HCT116 (cell line): ENCODE results near the gene PC. TPM values are rescaled to one million over a fixed set of nuclear protein-coding genes. Genes with fewer than 3 reads are reported as not detected.

ENCODE experiments used
- ATAC-seq: fragments of 200-7000 bp; cut with Tn5 transposase; 2 replicates; pipeline ENCODE4 v1.9.1; 2020; ENCODE audit warnings: mild to moderate bottlenecking, moderate library complexity
- BruUV-seq: library from RNA; stranded (reverse); fragments of 400-500 nt; replicated peaks from 2 replicates; lab custom pipeline; 2021; lab: Mats Ljungman, UMichigan
- CTCF ChIA-PET: fragments of 300-600 bp; sonication (Branson Sonifier 250); formaldehyde crosslinking; loops from one replicate; lab custom pipeline; 2021; ENCODE audit warnings: antibody characterized with exemption; lab: Charles Lee
- POLR2A ChIA-PET: fragments of 300-600, 350-600 bp; sonication (Branson Sonifier 250); formaldehyde crosslinking; loops from one replicate; lab custom pipeline; 2021; ENCODE audit warnings: antibody characterized with exemption; lab: Charles Lee
- RAD21 ChIA-PET, 2 experiments: fragments of 300-600 bp; sonication (Branson Sonifier 250); formaldehyde crosslinking; loops; one replicate each; lab custom pipeline; 2023; ENCODE audit warnings: low total read pairs in 2 of 2; ENCODE audit not compliant: uncharacterized antibody in 2 of 2, unreplicated experiment in 2 of 2, low non-redundant PET in 1 of 2; lab: Charles Lee
- DNase-seq: peaks from one replicate; pipeline ENCODE4 v3.0.0-alpha.2; 2010; ENCODE audit warnings: low read depth, low spot score
- H2AFZ ChIP-seq: fragments of 200-600 bp; shearing (Covaris generic), sonication (generic); 2 replicates; pipeline ENCODE4 v1.6.1; 2017; ENCODE audit warnings: low read depth, mixed run types, mixed read lengths, antibody characterized with exemption, low read length; ENCODE audit not compliant: poor library complexity, severe bottlenecking
- H3K27ac ChIP-seq: 2 replicates; pipeline ENCODE4 v1.5.1; 2012; ENCODE audit warnings: low read depth, low read length
- H3K27me3 ChIP-seq: fragments of 200-600 bp; sonication (generic); 2 replicates; pipeline ENCODE4 v1.6.1; 2016; ENCODE audit warnings: mixed run types, low read length, mixed read lengths; ENCODE audit not compliant: insufficient read depth
- H3K36me3 ChIP-seq, 2 experiments: fragments of 200-500 bp in 1 of 2; fragments of 200-600 bp in 1 of 2; sonication (Bioruptor generic) in 1 of 2; sonication (generic) in 1 of 2; 2 replicates each; pipeline versions ENCODE4 v1.5.1 to v1.6.1; 2014 to 2016; ENCODE audit warnings: low read length in 2 of 2, inconsistent platforms in 1 of 2, mixed read lengths in 1 of 2, mixed run types in 1 of 2; ENCODE audit not compliant: insufficient read depth in 2 of 2, control insufficient read depth in 1 of 2
- H3K4me1 ChIP-seq, 2 experiments: fragments of 200-600 bp in 1 of 2; sonication (generic) in 1 of 2; 2 replicates each; pipeline versions ENCODE4 v1.5.1 to v1.6.1; 2012 to 2017; ENCODE audit warnings: low read length in 2 of 2, inconsistent platforms in 1 of 2, mild to moderate bottlenecking in 1 of 2, mixed read lengths in 1 of 2, mixed run types in 1 of 2, moderate library complexity in 1 of 2; ENCODE audit not compliant: insufficient read depth in 2 of 2, control insufficient read depth in 1 of 2
- H3K4me2 ChIP-seq: fragments of 200-600 bp; sonication (generic); 2 replicates; pipeline ENCODE4 v1.6.1; 2017; ENCODE audit warnings: mixed run types, low read length, mixed read lengths
- H3K4me3 ChIP-seq, 2 experiments: fragments of 200-600 bp in 1 of 2; sonication (generic) in 1 of 2; replicated peaks in 1 of 2; 2 replicates each; pipeline ENCODE4 v1.5.1; 2011 to 2016; ENCODE audit warnings: low read length in 2 of 2, control low read depth in 1 of 2, low read depth in 1 of 2, mild to moderate bottlenecking in 1 of 2, mixed read lengths in 1 of 2, mixed run types in 1 of 2
- H3K79me2 ChIP-seq: fragments of 200-600 bp; sonication (generic); 2 replicates; pipeline ENCODE4 v1.6.1; 2017; ENCODE audit warnings: mild to moderate bottlenecking, mixed run types, low read length, moderate library complexity, mixed read lengths; ENCODE audit not compliant: insufficient read depth
- H3K9ac ChIP-seq: fragments of 200-600 bp; sonication (generic); 2 replicates; pipeline ENCODE4 v1.6.1; 2016; ENCODE audit warnings: low read length, mixed read lengths
- H3K9me2 ChIP-seq: fragments of 200-600 bp; sonication (generic), shearing (Covaris generic); 2 replicates; pipeline ENCODE4 v1.6.1; 2017; ENCODE audit warnings: mixed run types, mild to moderate bottlenecking, moderate library complexity; ENCODE audit not compliant: insufficient read depth
- H3K9me3 ChIP-seq, 2 experiments: fragments of 200-500 bp in 1 of 2; fragments of 200-600 bp in 1 of 2; sonication (Bioruptor generic) in 1 of 2; sonication (generic) in 1 of 2; 2 replicates each; pipeline ENCODE4 v1.6.1; 2014 to 2017; ENCODE audit warnings: low read length in 2 of 2, mixed read lengths in 2 of 2, inconsistent platforms in 1 of 2, low read depth in 1 of 2, mild to moderate bottlenecking in 1 of 2, mixed run types in 1 of 2, moderate library complexity in 1 of 2; ENCODE audit not compliant: control insufficient read depth in 1 of 2, insufficient read depth in 1 of 2
- H4K20me1 ChIP-seq: fragments of 200-600 bp; sonication (generic), shearing (Covaris generic); 2 replicates; pipeline ENCODE4 v1.6.1; 2017; ENCODE audit warnings: mixed run types, mild to moderate bottlenecking, moderate library complexity; ENCODE audit not compliant: insufficient read depth
- CEBPB ChIP-seq: IDR thresholded peaks from 2 replicates; pipeline ENCODE4 v1.6.1; 2012; ENCODE audit warnings: low read depth
- EGR1 ChIP-seq: IDR thresholded peaks from 2 replicates; pipeline ENCODE4 v1.6.1; 2012; ENCODE audit warnings: low read depth
- ELF1 ChIP-seq: IDR thresholded peaks from 2 replicates; pipeline ENCODE4 v1.6.1; 2012; ENCODE audit warnings: low read depth, borderline replicate concordance
- EZH2phosphoT487 ChIP-seq: fragments of 200-600 bp; IDR thresholded peaks from 2 replicates; pipeline ENCODE4 v1.6.1; 2018; ENCODE audit warnings: antibody characterized with exemption, borderline replicate concordance
- FOSL1 ChIP-seq: IDR thresholded peaks from 2 replicates; pipeline ENCODE4 v1.6.1; 2012; ENCODE audit warnings: low read depth
- POLR2A ChIP-seq: IDR thresholded peaks from 2 replicates; pipeline ENCODE4 v1.7.0; 2011; ENCODE audit warnings: borderline replicate concordance; ENCODE audit not compliant: insufficient read depth, insufficient read length; ENCODE audit errors: extremely low read depth
- POLR2AphosphoS5 ChIP-seq: IDR thresholded peaks from 2 replicates; pipeline ENCODE4 v1.6.1; 2011; ENCODE audit warnings: mild to moderate bottlenecking, low read depth, low read length, moderate library complexity
- RAD21 ChIP-seq: IDR thresholded peaks from 2 replicates; pipeline ENCODE4 v1.6.1; 2012; ENCODE audit warnings: low read depth, mild to moderate bottlenecking
- SIN3A ChIP-seq: IDR thresholded peaks from 2 replicates; pipeline ENCODE4 v1.6.1; 2012; ENCODE audit warnings: low read depth
- TCF7L2 ChIP-seq: IDR thresholded peaks from 2 replicates; pipeline ENCODE4 v1.7.0; 2011; ENCODE audit warnings: borderline replicate concordance, inconsistent platforms; ENCODE audit not compliant: insufficient read depth, insufficient read length; ENCODE audit errors: extremely low read depth
- YY1 ChIP-seq: IDR thresholded peaks from 2 replicates; pipeline ENCODE4 v1.6.1; 2011; ENCODE audit warnings: low read length, low read depth, moderate library complexity, mild to moderate bottlenecking; ENCODE audit not compliant: insufficient replicate concordance; ENCODE audit errors: extremely low read depth
- ZBTB33 ChIP-seq: IDR thresholded peaks from 2 replicates; pipeline ENCODE4 v1.6.1; 2011; ENCODE audit warnings: mild to moderate bottlenecking, low read length, moderate library complexity; ENCODE audit not compliant: insufficient replicate concordance; ENCODE audit errors: extremely low read depth
- ZFX ChIP-seq: fragments of 450-650 bp; IDR thresholded peaks from 2 replicates; pipeline ENCODE4 v1.6.1; 2017
- intact Hi-C: fragments of 100-400 bp; cut with micrococcal nuclease; formaldehyde crosslinking; loops from 2 replicates; pipeline ENCODE4 v1.10.0; 2022
- total RNA-seq: library from RNA; stranded (reverse); gene quantifications from one replicate; pipeline ENCODE4 v1.2.1, GENCODE V29; 2021; ENCODE audit not compliant: unreplicated experiment
- TF ChIP-seq, protein P1 (sequence below): IDR thresholded peaks from 2 replicates; pipeline ENCODE4 v1.6.1; 2012; ENCODE audit warnings: low read depth
- TF ChIP-seq, protein P2 (sequence below): IDR thresholded peaks from 2 replicates; pipeline ENCODE4 v1.6.1; 2012
- TF ChIP-seq, protein P3 (sequence below): IDR thresholded peaks from 2 replicates; pipeline ENCODE4 v1.6.1; 2012

The PC gene
- total RNA-seq, 1 experiment from 2014 or later, result 24.1 TPM

- TF ChIP-seq, protein P1, sequence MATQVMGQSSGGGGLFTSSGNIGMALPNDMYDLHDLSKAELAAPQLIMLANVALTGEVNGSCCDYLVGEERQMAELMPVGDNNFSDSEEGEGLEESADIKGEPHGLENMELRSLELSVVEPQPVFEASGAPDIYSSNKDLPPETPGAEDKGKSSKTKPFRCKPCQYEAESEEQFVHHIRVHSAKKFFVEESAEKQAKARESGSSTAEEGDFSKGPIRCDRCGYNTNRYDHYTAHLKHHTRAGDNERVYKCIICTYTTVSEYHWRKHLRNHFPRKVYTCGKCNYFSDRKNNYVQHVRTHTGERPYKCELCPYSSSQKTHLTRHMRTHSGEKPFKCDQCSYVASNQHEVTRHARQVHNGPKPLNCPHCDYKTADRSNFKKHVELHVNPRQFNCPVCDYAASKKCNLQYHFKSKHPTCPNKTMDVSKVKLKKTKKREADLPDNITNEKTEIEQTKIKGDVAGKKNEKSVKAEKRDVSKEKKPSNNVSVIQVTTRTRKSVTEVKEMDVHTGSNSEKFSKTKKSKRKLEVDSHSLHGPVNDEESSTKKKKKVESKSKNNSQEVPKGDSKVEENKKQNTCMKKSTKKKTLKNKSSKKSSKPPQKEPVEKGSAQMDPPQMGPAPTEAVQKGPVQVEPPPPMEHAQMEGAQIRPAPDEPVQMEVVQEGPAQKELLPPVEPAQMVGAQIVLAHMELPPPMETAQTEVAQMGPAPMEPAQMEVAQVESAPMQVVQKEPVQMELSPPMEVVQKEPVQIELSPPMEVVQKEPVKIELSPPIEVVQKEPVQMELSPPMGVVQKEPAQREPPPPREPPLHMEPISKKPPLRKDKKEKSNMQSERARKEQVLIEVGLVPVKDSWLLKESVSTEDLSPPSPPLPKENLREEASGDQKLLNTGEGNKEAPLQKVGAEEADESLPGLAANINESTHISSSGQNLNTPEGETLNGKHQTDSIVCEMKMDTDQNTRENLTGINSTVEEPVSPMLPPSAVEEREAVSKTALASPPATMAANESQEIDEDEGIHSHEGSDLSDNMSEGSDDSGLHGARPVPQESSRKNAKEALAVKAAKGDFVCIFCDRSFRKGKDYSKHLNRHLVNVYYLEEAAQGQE, result no peak
- TF ChIP-seq SIN3A (no peak), POLR2AphosphoS5 (no peak), FOSL1 (no peak), RAD21 (no peak), TCF7L2 (no peak), CEBPB (no peak)
- TF ChIP-seq, protein P2, sequence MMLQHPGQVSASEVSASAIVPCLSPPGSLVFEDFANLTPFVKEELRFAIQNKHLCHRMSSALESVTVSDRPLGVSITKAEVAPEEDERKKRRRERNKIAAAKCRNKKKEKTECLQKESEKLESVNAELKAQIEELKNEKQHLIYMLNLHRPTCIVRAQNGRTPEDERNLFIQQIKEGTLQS, result no peak
Observed at GRCh38 chr11:66851239-66851596, 107.0 kb downstream of the PC start (continued).

- Histone ChIP-seq H2AFZ (no peak overlapping the region), H3K4me3 (no peak overlapping the region), H3K27me3 (no peaks in the 10 kb centered on the region), H3K27ac (no peak overlapping the region), H3K9me2 (no peaks in the 10 kb centered on the region), H3K9ac (no peak overlapping the region), H3K4me1 (peaks cover 8 to 16% of the 10 kb centered on the region in 2 experiments; a peak in 3 of 4 replicates), H3K79me2 (peaks cover 11% of the 10 kb centered on the region; the same call in 1 of the 2 replicates), H4K20me1 (no peaks in the 10 kb centered on the region), H3K9me3 (no peaks in the 10 kb centered on the region), H3K36me3 (peaks cover 0 to 14% of the 10 kb centered on the region in 2 experiments; a peak in 3 of 4 replicates), H3K4me2 (no peak overlapping the region)
- BruUV-seq, result no TSS peak
- ChIA-PET RAD21 (no interaction called here), POLR2A (no interaction called here), CTCF (interaction anchor here (1.3 kb wide), 1 partner anchor 32 kb away, joined by 4 read pairs; no protein-coding TSS in a partner anchor)
- intact Hi-C loops, result no loop called here
- no peak for DNase-seq
- ATAC-seq, result no peak
- TF ChIP-seq CEBPB (no peak), ZBTB33 (no peak), SIN3A (no peak), EZH2phosphoT487 (no peak), ZFX (no peak), POLR2A (no peak), ELF1 (no peak), YY1 (no peak), EGR1 (no peak), POLR2AphosphoS5 (no peak), TCF7L2 (no peak)
- TF ChIP-seq, protein P2, result no peak
- TF ChIP-seq, protein P3, sequence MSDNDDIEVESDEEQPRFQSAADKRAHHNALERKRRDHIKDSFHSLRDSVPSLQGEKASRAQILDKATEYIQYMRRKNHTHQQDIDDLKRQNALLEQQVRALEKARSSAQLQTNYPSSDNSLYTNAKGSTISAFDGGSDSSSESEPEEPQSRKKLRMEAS, result no peak
Observed at GRCh38 chr11:66850588-66851238, 107.5 kb downstream of the PC start.
